ENCODE data around the gene MUL1. TPM values are rescaled to one million over a fixed set of nuclear protein-coding genes. Genes with fewer than 3 reads are reported as not detected.

Gene MUL1
- total RNA-seq, 4 donors from 2014 or later = 5.8 to 42.9 (median 28.7) TPM

- Histone ChIP-seq H3K36me3 (no peaks in the 10 kb centered on the region), H3K4me3 (peak overlapping the region; percentile 55 to 92 (median 70)), H3K27me3 (no peaks in the 10 kb centered on the region), H3K27ac (peak overlapping the region; percentile 55 to 100 (median 92)), H3K9me3 (no peaks in the 10 kb centered on the region), H3K4me1 (peaks cover 0 to 43% (median 12%) of the 10 kb centered on the region in 4 donors)
- DNase-seq = peak in 2 of 3 donors; percentile 89 to 94
- peak in 1 of 6 experiments; percentile 7 for TF ChIP-seq CTCF (IDR thresholded peaks at IDR 0.05)
- TF ChIP-seq POLR2A (IDR thresholded peaks at IDR 0.05) = peak; percentile 62 to 65
Measured at GRCh38 chr1:20486457-20487235, 21.3 kb downstream of the MUL1 start.

GRCh38 chr1:20485527-20486456 is 22.2 kb downstream of the MUL1 start, which contains the start of gene CAMK2N1:
TSS of gene CAMK2N1 (minus strand) at chr1:20486210. CDS start at chr1:20485379, 831 bp downstream.
- Histone ChIP-seq H3K27ac (peak within 1 kb of the TSS; percentile 55 to 100 (median 92)), H3K4me3 (peak within 1 kb of the TSS; percentile 55 to 92 (median 70)), H3K4me1 (peaks cover 0 to 51% (median 12%) of the 10 kb centered on the region in 4 donors), H3K36me3 (no peaks in the 10 kb centered on the region), H3K9me3 (no peaks in the 10 kb centered on the region), H3K27me3 (no peaks in the 10 kb centered on the region)
- peak; percentile 32 to 91 (median 88) for DNase-seq
- TF ChIP-seq POLR2A (IDR thresholded peaks at IDR 0.05) (peak in 1 of 2 donors; percentile 91), CTCF (IDR thresholded peaks at IDR 0.05) (no peak)

- H3K4me3 ChIP-seq = peak overlapping the region; percentile 55 to 92 (median 70)
- peak overlapping the region; percentile 31 to 100 (median 86) for H3K27ac ChIP-seq
- H3K9me3 ChIP-seq = no peaks in the 10 kb centered on the region
- no peaks in the 10 kb centered on the region for H3K27me3 ChIP-seq
- TF ChIP-seq CTCF (IDR thresholded peaks at IDR 0.05) (no peak), POLR2A (IDR thresholded peaks at IDR 0.05) (no peak)
- H3K36me3 ChIP-seq = no peaks in the 10 kb centered on the region
- peaks cover 0 to 58% (median 12%) of the 10 kb centered on the region in 4 donors for H3K4me1 ChIP-seq
- no peak for DNase-seq
Measured at GRCh38 chr1:20484519-20485462, 23.2 kb downstream of the MUL1 start.

- DNase-seq = peak in 1 of 3 donors; percentile 65
- peak overlapping the region; percentile 31 to 100 (median 86) for H3K27ac ChIP-seq
- TF ChIP-seq CTCF (IDR thresholded peaks at IDR 0.05) (no peak), POLR2A (IDR thresholded peaks at IDR 0.05) (no peak)
- peaks cover 0 to 64% (median 12%) of the 10 kb centered on the region in 4 donors for H3K4me1 ChIP-seq
- H3K9me3 ChIP-seq = no peaks in the 10 kb centered on the region
- H3K4me3 ChIP-seq = peak overlapping the region; percentile 55 to 92 (median 70)
- no peaks in the 10 kb centered on the region for H3K36me3 ChIP-seq
- no peaks in the 10 kb centered on the region for H3K27me3 ChIP-seq
Measured at GRCh38 chr1:20483833-20484518, 24.0 kb downstream of the MUL1 start.
